CD4-positive, alpha-beta T cell (primary cell): Measurements from ENCODE around the gene SMAD3. TPM values are rescaled to one million over a fixed set of nuclear protein-coding genes. Genes with fewer than 3 reads are reported as not detected.

Experiments
- ATAC-seq: fragments of 200-7000 bp; cut with Tn5 transposase; one replicate; pipeline ENCODE4 v1.10.0; 2022; ENCODE audit warnings: mild to moderate bottlenecking; ENCODE audit not compliant: poor library complexity
- CTCF ChIA-PET: fragments of 350-600 bp; sonication (Branson Sonifier 250); formaldehyde crosslinking; loops from one replicate; lab custom pipeline; 2021; ENCODE audit warnings: antibody characterized with exemption, inconsistent platforms; lab: Charles Lee
- POLR2A ChIA-PET: fragments of 350-600 bp; sonication (Branson Sonifier 250); formaldehyde crosslinking; loops from one replicate; lab custom pipeline; 2021; ENCODE audit warnings: antibody characterized with exemption, inconsistent platforms; lab: Charles Lee
- DNase-seq, 14 experiments: peaks; one replicate each; pipeline ENCODE4 v3.0.0-alpha.2; 2013 to 2020; ENCODE audit warnings: mixed read lengths in 2 of 14
- H3K27ac ChIP-seq, 2 donors: one replicate each; pipeline versions ENCODE4 v1.5.1 to v1.7.0; 2013; ENCODE audit warnings: low read length in 2 of 2, low read depth in 1 of 2, mild to moderate bottlenecking in 1 of 2
- H3K27me3 ChIP-seq, 2 experiments: 1 replicate in 1 of 2; 2 replicates in 1 of 2; pipeline versions ENCODE4 v1.6.1 to v1.7.0; 2013; ENCODE audit warnings: low read length in 2 of 2, control low read depth in 1 of 2, mild to moderate bottlenecking in 1 of 2, moderate library complexity in 1 of 2; ENCODE audit not compliant: insufficient read depth in 2 of 2, control insufficient read depth in 1 of 2
- H3K36me3 ChIP-seq: one replicate; pipeline ENCODE4 v1.6.1; 2013; ENCODE audit warnings: low read length, control low read depth; ENCODE audit not compliant: insufficient read depth
- H3K4me1 ChIP-seq: one replicate; pipeline ENCODE4 v1.6.1; 2013; ENCODE audit warnings: low read length, control low read depth; ENCODE audit not compliant: insufficient read depth
- H3K4me3 ChIP-seq: one replicate; pipeline ENCODE4 v1.5.1; 2013; ENCODE audit warnings: mild to moderate bottlenecking, low read length, moderate library complexity
- H3K9me3 ChIP-seq, 2 experiments: 1 replicate in 1 of 2; 2 replicates in 1 of 2; pipeline versions ENCODE4 v1.6.1 to v1.7.0; 2013; ENCODE audit warnings: low read length in 2 of 2, mild to moderate bottlenecking in 2 of 2, control low read depth in 1 of 2, moderate library complexity in 1 of 2; ENCODE audit not compliant: control insufficient read depth in 1 of 2, insufficient read depth in 1 of 2
- H3K27ac Mint-ChIP-seq: one replicate; pipeline ENCODE4 v1.8.0; 2020; ENCODE audit warnings: mixed read lengths
- H3K27me3 Mint-ChIP-seq: one replicate; pipeline ENCODE4 v1.8.0; 2021; ENCODE audit warnings: mixed read lengths
- H3K36me3 Mint-ChIP-seq: one replicate; pipeline ENCODE4 v1.8.0; 2021; ENCODE audit warnings: low read depth, mixed read lengths
- H3K4me1 Mint-ChIP-seq: one replicate; pipeline ENCODE4 v1.8.0; 2021; ENCODE audit warnings: low read depth, mixed read lengths
- H3K4me3 Mint-ChIP-seq: one replicate; pipeline ENCODE4 v1.8.0; 2020; ENCODE audit warnings: mild to moderate bottlenecking, mixed read lengths
- H3K9me3 Mint-ChIP-seq: one replicate; pipeline ENCODE4 v1.8.0; 2020; ENCODE audit warnings: mixed read lengths
- intact Hi-C, 2 experiments: fragments of 100-400 bp; cut with DNase I in 1 of 2; cut with micrococcal nuclease in 1 of 2; formaldehyde crosslinking; loops; one replicate each; pipeline versions ENCODE4 v1.15.1 to v1.9.0; 2023 to 2025; cut with DNase I, micrococcal nuclease
- total RNA-seq, 174 experiments: library from RNA in 2 of 174; stranded (reverse) in 2 of 174; gene quantifications; one replicate each; pipeline ENCODE4 v1.2.3 and lab custom pipeline; 2021 to 2026
- TF ChIP-seq, protein P1 (sequence below): fragments of 200-600 bp; IDR thresholded peaks from one replicate; pipeline ENCODE4 v1.8.0; 2022; ENCODE audit warnings: antibody characterized with exemption, mild to moderate bottlenecking

Gene SMAD3
- total RNA-seq, 2 experiments from 2014 or later: 30.0 to 31.0 TPM

DNA sequence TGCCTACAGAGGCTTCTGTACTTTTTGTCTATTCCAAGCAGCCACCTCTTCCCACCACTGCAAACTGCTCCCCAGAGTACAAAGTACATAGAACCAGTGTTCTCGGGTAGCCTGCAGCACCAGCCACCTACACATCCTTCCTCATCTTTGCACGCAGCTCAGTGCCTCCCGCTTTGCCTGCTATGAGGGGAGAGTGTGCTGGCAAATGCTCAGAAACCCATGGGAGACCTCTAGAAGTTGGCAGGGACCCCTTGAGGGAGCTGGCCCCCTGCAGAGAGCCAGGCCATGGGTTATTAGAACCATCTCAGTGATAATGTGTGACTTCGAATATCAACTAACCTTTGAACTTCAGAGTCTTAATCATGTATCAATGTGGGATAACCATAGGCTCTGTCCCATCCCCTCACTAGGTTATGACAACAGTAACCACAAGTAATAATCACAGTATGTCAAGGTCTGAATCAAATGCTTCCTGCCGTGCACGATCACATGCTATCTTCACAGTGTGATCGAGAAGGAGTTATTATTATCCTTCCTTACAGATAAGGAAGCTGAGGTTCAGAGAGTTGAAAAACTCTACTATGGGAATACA lies 22.8 kb upstream of the SMAD3 start:
- H3K4me3 ChIP-seq: no peak overlapping the region
- H3K27me3 ChIP-seq: no peaks in the 10 kb centered on the region
- H3K36me3 ChIP-seq: no peaks in the 10 kb centered on the region
- Mint-ChIP-seq H3K4me3 (no peak overlapping the region), H3K27ac (peak overlapping the region; percentile 42), H3K4me1 (peaks cover 16% of the 10 kb centered on the region), H3K36me3 (no peaks in the 10 kb centered on the region), H3K27me3 (no peaks in the 10 kb centered on the region), H3K9me3 (no peaks in the 10 kb centered on the region)
- peaks cover 28% of the 10 kb centered on the region for H3K4me1 ChIP-seq
- TF ChIP-seq, protein P1, sequence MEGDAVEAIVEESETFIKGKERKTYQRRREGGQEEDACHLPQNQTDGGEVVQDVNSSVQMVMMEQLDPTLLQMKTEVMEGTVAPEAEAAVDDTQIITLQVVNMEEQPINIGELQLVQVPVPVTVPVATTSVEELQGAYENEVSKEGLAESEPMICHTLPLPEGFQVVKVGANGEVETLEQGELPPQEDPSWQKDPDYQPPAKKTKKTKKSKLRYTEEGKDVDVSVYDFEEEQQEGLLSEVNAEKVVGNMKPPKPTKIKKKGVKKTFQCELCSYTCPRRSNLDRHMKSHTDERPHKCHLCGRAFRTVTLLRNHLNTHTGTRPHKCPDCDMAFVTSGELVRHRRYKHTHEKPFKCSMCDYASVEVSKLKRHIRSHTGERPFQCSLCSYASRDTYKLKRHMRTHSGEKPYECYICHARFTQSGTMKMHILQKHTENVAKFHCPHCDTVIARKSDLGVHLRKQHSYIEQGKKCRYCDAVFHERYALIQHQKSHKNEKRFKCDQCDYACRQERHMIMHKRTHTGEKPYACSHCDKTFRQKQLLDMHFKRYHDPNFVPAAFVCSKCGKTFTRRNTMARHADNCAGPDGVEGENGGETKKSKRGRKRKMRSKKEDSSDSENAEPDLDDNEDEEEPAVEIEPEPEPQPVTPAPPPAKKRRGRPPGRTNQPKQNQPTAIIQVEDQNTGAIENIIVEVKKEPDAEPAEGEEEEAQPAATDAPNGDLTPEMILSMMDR: no peak
- no peaks in the 10 kb centered on the region for H3K9me3 ChIP-seq
- ChIA-PET CTCF (no interaction called here), POLR2A (interaction anchor here (0.6 to 1.2 kb wide), 3 partner anchors 13 to 236 kb away, joined by 3 to 5 read pairs (median 3); no protein-coding TSS in a partner anchor)
- peak; percentile 49 for ATAC-seq
- intact Hi-C loops: no loop called here
- H3K27ac ChIP-seq: no peak overlapping the region
- peak in 1 of 14 experiments; percentile 18 for DNase-seq

DNA sequence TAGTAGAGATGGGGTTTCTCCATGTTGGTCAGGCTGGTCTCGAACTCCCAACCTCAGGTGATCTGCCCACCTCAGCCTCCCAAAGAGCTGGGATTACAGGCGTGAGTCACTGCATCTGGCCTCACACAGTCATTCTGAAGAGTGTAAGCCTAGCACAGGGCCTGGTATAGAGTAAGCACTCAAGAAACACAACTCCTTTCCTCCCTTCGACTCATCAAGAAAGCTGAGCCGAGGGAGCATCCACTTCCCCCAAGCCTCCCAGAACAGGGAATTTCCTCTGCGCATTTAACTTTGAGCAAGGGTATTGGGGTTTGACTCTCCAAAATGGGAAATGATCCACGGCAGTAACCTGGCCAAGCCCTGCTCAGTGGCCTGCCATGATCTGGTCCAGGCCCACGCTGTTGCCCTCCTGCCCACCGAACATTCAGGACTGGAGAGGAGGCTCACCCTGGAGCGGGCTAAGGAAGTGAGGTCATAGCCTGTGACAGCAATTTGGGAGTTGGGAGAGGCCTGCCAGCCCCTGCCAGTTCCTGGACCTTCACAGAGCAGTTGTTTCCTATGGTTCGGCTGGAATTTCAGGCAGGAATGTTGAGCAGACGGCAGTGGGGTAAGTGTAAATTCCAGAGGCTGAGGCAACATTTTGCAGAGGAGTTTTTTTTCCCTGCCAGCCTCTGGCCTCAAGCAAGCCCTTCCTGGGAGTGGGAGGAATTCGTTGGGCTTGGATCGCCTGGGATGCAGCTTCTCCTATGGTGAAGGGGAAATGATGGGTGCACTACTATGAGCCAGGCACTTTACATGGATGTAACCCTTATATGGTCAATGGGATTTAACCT lies 21.2 kb upstream of the SMAD3 start:
- Mint-ChIP-seq H3K9me3 (no peaks in the 10 kb centered on the region), H3K27me3 (no peaks in the 10 kb centered on the region), H3K27ac (no peak overlapping the region), H3K36me3 (no peaks in the 10 kb centered on the region), H3K4me1 (peaks cover 18% of the 10 kb centered on the region), H3K4me3 (no peak overlapping the region)
- no peaks in the 10 kb centered on the region for H3K27me3 ChIP-seq
- H3K9me3 ChIP-seq: no peaks in the 10 kb centered on the region
- no peak for ATAC-seq
- CTCF ChIA-PET: no interaction called here
- TF ChIP-seq, protein P1: no peak
- H3K4me1 ChIP-seq: peaks cover 28% of the 10 kb centered on the region
- no peaks in the 10 kb centered on the region for H3K36me3 ChIP-seq
- no peak overlapping the region for H3K27ac ChIP-seq
- DNase-seq: no peak
- no peak overlapping the region for H3K4me3 ChIP-seq
- POLR2A ChIA-PET: interaction anchor here (0.6 kb wide), 1 partner anchor 97 kb away, joined by 3 read pairs; no protein-coding TSS in a partner anchor
- intact Hi-C loops: no loop called here

DNA sequence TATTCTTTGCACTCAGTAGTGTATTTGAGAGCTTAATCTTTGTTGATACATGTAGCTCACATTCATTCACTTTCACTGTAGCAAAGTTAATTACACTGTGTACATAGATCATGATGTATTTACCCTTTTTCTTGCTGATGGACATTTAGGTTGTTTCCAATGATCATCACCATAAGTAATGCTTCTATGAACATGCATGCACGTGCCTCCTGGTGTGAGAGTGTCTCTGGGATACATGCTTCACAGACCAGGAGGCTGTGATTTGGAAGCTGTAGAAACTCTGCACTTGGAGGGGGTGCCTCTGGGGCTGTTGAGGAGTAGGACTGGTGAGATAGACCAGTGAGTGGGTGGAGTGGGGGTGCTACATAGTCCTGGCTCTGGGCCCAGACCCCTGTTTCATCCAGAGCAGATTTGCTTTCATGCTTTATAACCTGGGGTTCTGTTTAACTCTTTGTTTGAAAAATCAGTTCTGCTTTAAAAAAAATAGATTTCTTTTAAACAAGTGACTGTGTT lies 18.2 kb upstream of the SMAD3 start:
- H3K4me1 ChIP-seq: peaks cover 18% of the 10 kb centered on the region
- no peak overlapping the region for H3K4me3 ChIP-seq
- intact Hi-C loops: no loop called here
- H3K27ac ChIP-seq: no peak overlapping the region
- Mint-ChIP-seq H3K36me3 (no peaks in the 10 kb centered on the region), H3K4me1 (peaks cover 40% of the 10 kb centered on the region), H3K4me3 (no peak overlapping the region), H3K9me3 (no peaks in the 10 kb centered on the region), H3K27me3 (no peaks in the 10 kb centered on the region), H3K27ac (no peak overlapping the region)
- ChIA-PET POLR2A (no interaction called here), CTCF (interaction anchor here (0.8 kb wide), 1 partner anchor 51 kb away, joined by 3 read pairs; no protein-coding TSS in a partner anchor)
- TF ChIP-seq, protein P1: no peak
- no peaks in the 10 kb centered on the region for H3K36me3 ChIP-seq
- ATAC-seq (no peak), DNase-seq (no peak)
- no peaks in the 10 kb centered on the region for H3K27me3 ChIP-seq
- no peaks in the 10 kb centered on the region for H3K9me3 ChIP-seq
